GM18505 (cell line): ENCODE data around the gene ABCA13.
A peak's percentile ranks its signal among the peaks of the same experiment; 100 is the strongest.

Experiments used
- ATAC-seq: cut with Tn5 transposase; IDR thresholded peaks from one replicate; pipeline ENCODE4 v1.9.1; 2021; ENCODE audit not compliant: unreplicated experiment
- POLR2A ChIP-seq: IDR thresholded peaks from 4 replicates; pipeline ENCODE4 v1.6.1; 2011; ENCODE audit warnings: borderline replicate concordance; ENCODE audit not compliant: insufficient read depth, insufficient read length; ENCODE audit errors: extremely low read depth

The ABCA13 gene

DNA sequence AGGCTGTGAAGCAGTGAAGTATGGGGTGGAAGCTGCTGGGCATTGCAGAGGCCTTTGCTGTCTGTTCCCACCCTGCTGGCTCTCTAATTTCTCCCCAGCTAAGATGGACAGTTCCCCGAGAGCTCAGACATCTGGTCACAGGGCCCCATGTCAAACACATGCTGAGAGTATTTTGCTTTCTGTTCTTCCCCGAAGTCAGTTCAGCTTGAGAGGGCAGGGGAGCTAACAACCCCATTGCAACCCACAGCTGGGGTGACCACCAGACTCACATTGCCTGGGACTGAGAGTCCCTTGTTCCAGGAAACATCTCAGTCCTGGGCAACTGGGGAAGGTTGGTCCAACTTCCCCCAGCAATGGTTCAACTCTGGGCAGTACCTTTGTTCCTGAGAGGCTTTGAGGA lies 52.8 kb downstream of the ABCA13 start:
- ATAC-seq = no peak
- TF ChIP-seq POLR2A = no peak

GRCh38 chr7:48225101-48225500 lies 53.8 kb downstream of the ABCA13 start:
- no peak for ATAC-seq
- TF ChIP-seq POLR2A = no peak

- peak; percentile 52 for ATAC-seq
- TF ChIP-seq POLR2A = no peak
These were observed 66.1 kb downstream of the ABCA13 start for GRCh38 chr7:48237354-48237753.

- no peak for ATAC-seq
These were observed 71.6 kb downstream of the ABCA13 start for GRCh38 chr7:48242846-48243245.

GRCh38 chr7:48244864-48245271 lies 73.6 kb downstream of the ABCA13 start:
- no peak for TF ChIP-seq POLR2A
- no peak for ATAC-seq

More at GRCh38 chr7:48242846-48243245, 71.6 kb downstream of the ABCA13 start:
- TF ChIP-seq POLR2A = no peak

GRCh38 chr7:48245751-48246472 lies 74.7 kb downstream of the ABCA13 start:
- peak; percentile 65 for ATAC-seq
- TF ChIP-seq POLR2A = no peak

GRCh38 chr7:48249166-48249565 lies 77.9 kb downstream of the ABCA13 start:
- ATAC-seq = no peak
- TF ChIP-seq POLR2A = no peak

GRCh38 chr7:48250441-48250951 lies 79.2 kb downstream of the ABCA13 start:
- no peak for TF ChIP-seq POLR2A
- no peak for ATAC-seq

GRCh38 chr7:48251766-48252165 lies 80.5 kb downstream of the ABCA13 start:
- peak; percentile 95 for ATAC-seq

GRCh38 chr7:48252995-48253394 lies 81.7 kb downstream of the ABCA13 start:
- no peak for ATAC-seq
- no peak for TF ChIP-seq POLR2A

More at GRCh38 chr7:48251766-48252165, 80.5 kb downstream of the ABCA13 start:
- TF ChIP-seq POLR2A = no peak

DNA sequence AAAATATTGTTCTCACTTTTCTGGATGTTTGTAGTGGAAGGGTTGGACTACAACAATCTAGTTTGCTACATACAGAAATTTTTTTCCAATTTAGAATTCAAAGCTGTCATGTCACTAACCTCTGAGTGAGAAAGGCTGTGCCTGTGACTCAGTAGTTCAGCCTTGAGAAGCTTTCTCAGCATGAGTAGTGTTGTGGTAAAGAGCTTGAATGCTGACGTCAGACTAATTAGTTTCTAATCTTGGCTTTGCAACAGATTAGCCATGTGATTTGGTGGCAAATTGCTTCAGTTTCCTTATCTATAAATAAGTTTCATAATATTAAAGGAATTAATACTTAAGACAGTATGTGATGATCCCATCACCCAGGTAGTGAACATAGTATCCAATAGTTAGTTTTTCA lies 83.8 kb downstream of the ABCA13 start:
- ATAC-seq = no peak
- no peak for TF ChIP-seq POLR2A

DNA sequence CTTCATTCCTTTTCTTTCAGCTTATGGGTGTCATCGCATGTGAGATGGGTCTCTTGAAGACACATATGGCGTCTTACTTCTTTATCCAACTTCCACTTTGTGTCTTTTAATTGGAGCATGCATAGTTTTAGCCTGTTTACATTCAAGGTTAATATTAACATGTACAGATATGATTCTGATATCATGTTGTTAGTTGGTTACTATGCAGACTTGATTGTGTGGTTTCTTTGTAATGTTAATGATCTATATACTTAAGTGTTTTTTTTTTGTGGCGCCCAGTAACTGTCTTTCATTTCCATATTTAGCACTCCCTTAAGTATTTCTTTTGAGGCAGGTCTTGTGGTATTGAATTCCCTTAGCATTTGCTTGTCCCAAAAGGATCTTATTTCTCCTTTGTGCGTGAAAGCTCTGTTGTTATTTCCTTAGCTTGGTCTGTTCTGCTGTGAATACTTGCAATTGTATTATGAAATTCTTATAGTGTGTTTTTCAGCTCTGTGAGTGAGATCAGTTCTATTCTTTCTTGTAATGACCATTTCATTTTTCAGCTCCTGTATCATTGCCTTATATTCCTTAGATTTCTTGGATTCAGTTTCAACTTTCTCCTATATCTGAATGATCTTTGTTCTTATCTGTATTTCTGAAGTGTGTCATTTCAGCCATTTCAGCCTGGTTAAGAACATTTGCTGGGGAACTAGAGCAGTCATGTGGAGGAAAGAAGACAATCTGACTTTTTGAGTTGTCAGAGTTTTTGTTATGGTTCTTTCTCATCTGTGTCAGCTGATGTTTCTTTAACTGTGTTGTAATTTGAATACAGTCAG lies 88.4 kb downstream of the ABCA13 start:
- no peak for TF ChIP-seq POLR2A

GRCh38 chr7:48261696-48262095 lies 90.4 kb downstream of the ABCA13 start:
- no peak for TF ChIP-seq POLR2A
- no peak for ATAC-seq

More for the DNA sequence above, 88.4 kb downstream of the ABCA13 start:
- no peak for ATAC-seq
